PFSK-1 (cell line): ENCODE measurements around the gene MCTP1.

Source experiments
- POLR2AphosphoS5 ChIP-seq: IDR thresholded peaks from 2 replicates; pipeline ENCODE4 v1.6.1; 2012; ENCODE audit warnings: low read depth, mild to moderate bottlenecking, control low read depth, low read length, moderate library complexity
- REST ChIP-seq, 2 experiments: IDR thresholded peaks; 2 replicates each; pipeline versions ENCODE4 v1.6.1 to v1.8.0; 2011 to 2012; ENCODE audit warnings: low read depth in 2 of 2, low read length in 2 of 2, control low read depth in 1 of 2, inconsistent platforms in 1 of 2, mild to moderate bottlenecking in 1 of 2, moderate library complexity in 1 of 2; ENCODE audit not compliant: insufficient read depth in 1 of 2

DNA sequence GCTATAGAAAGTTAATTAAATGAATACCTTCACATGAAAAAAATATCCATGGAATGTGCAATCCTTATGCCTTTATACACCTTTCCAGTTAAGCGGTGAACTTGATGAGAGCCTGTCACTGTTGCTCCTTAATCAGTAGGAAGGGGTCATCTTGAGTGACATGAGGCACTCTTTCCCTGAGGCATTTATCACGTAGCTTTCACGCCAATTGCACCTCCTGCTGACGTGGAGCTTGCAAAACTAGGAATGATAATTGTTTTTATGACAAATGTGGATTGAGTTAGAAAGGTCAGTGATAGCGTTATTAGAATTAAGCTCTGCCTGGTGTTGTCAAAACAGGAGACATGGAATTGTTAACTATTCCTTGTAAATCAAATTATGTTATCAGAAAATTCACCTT is 586.7 kb downstream of the MCTP1 start:
- no peak for TF ChIP-seq REST (IDR thresholded peaks at IDR 0.05; ENCODE audit: insufficient read depth in 1 of 2, low read depth in 2 of 2, low read length in 2 of 2)
- TF ChIP-seq POLR2AphosphoS5 = no peak
